Body of pancreas (tissue), 4 donors: Measurements from ENCODE around the gene ETV5. TPM values are rescaled to one million over a fixed set of nuclear protein-coding genes. Genes with fewer than 3 reads are reported as not detected.

Experiments used
- ATAC-seq: fragments of 150-250 bp; one replicate; pipeline ENCODE4 v1.9.1; 2016
- DNase-seq, 4 donors: peaks; one replicate each; pipeline ENCODE4 v3.0.0-alpha.2; 2019
- H3K27ac ChIP-seq, 4 donors: fragments of 200-600 bp; sonication (generic); 1 replicate in 3 of 4; 2 replicates in 1 of 4; pipeline versions ENCODE4 v1.5.1 to v1.6.1; 2016 to 2019; ENCODE audit warnings: mild to moderate bottlenecking in 1 of 4, mixed read lengths in 1 of 4, moderate library complexity in 1 of 4
- H3K27me3 ChIP-seq, 2 donors: fragments of 200-600 bp; sonication (generic); one replicate each; pipeline ENCODE4 v1.6.0; 2016; ENCODE audit warnings: mild to moderate bottlenecking in 1 of 2
- H3K36me3 ChIP-seq, 2 donors: fragments of 200-600 bp; sonication (generic); replicated peaks in 1 of 2; 2 replicates each; pipeline ENCODE4 v1.5.1; 2016; ENCODE audit warnings: low read depth in 2 of 2; ENCODE audit not compliant: insufficient read depth in 1 of 2
- H3K4me1 ChIP-seq: fragments of 200-600 bp; sonication (generic); one replicate; pipeline ENCODE4 v1.6.0; 2016
- H3K4me3 ChIP-seq, 2 donors: fragments of 200-600 bp; sonication (generic); 1 replicate in 1 of 2; 2 replicates in 1 of 2; pipeline ENCODE4 v1.5.1; 2016 to 2019
- H3K9me3 ChIP-seq, 3 donors: fragments of 200-600 bp; sonication (generic); 1 replicate in 2 of 3; 2 replicates in 1 of 3; pipeline ENCODE4 v1.5.1; 2016
- CTCF ChIP-seq, 7 experiments: fragments of 450-650 bp in 4 of 7; fragments of 200-600 bp in 3 of 7; sonication (generic) in 3 of 7; IDR thresholded peaks; one replicate each; pipeline ENCODE4 v1.5.1; 2016 to 2019; ENCODE audit warnings: antibody characterized with exemption in 7 of 7
- POLR2A ChIP-seq, 3 donors: fragments of 450-650 bp; IDR thresholded peaks; one replicate each; pipeline ENCODE4 v1.6.1; 2016; ENCODE audit warnings: antibody characterized with exemption in 3 of 3, mild to moderate bottlenecking in 2 of 3
- WGBS, 2 donors: methylation state at CpG; one replicate each; pipeline ENCODE4 v1.1.5; 2017; 5-methylcytosine and 5-hydroxymethylcytosine counted together
- intact Hi-C: fragments of 100-400 bp; cut with DNase I; formaldehyde crosslinking; loops from one replicate; pipeline ENCODE4 v1.15.1; 2023
- total RNA-seq, 2 donors: library from RNA; depleted of rRNA; stranded (reverse); fragments of >200 nt; gene quantifications; one replicate each; pipeline ENCODE4 v1.1.0, GENCODE V29; 2016

ETV5 gene
- total RNA-seq, 2 donors from 2014 or later: 14.5 to 39.2 TPM

GRCh38 chr3:186092360-186093070 lies 16.4 kb downstream of the ETV5 start:
- no peak for TF ChIP-seq CTCF (IDR thresholded peaks at IDR 0.05)
- no peak for TF ChIP-seq POLR2A (IDR thresholded peaks at IDR 0.05)
- Histone ChIP-seq H3K4me1 (peaks cover 50% of the 10 kb centered on the region), H3K4me3 (no peak overlapping the region), H3K27me3 (no peaks in the 10 kb centered on the region), H3K27ac (peak overlapping the region in 1 of 4 donors; percentile 12), H3K36me3 (no peaks in the 10 kb centered on the region), H3K9me3 (no peaks in the 10 kb centered on the region)
- no peak for ATAC-seq
- WGBS, 2 donors: 83 to 88% methylated on average over 10 of the region's 10 CpGs
- intact Hi-C loops: no loop called here
- DNase-seq: no peak

- WGBS, 2 donors: 88 to 94% methylated on average over 2 of the region's 2 CpGs
- Histone ChIP-seq H3K9me3 (no peaks in the 10 kb centered on the region), H3K27ac (no peak overlapping the region), H3K4me1 (peaks cover 34% of the 10 kb centered on the region), H3K36me3 (no peaks in the 10 kb centered on the region), H3K4me3 (no peak overlapping the region), H3K27me3 (no peaks in the 10 kb centered on the region)
- DNase-seq (no peak), ATAC-seq (no peak)
- no peak for TF ChIP-seq POLR2A (IDR thresholded peaks at IDR 0.05)
- no peak for TF ChIP-seq CTCF (IDR thresholded peaks at IDR 0.05)
- intact Hi-C loops: no loop called here
Measured at GRCh38 chr3:186090901-186091300, 18.0 kb downstream of the ETV5 start.

- DNase-seq (no peak), ATAC-seq (no peak)
- Histone ChIP-seq H3K27me3 (no peaks in the 10 kb centered on the region), H3K36me3 (no peaks in the 10 kb centered on the region), H3K4me1 (peaks cover 29% of the 10 kb centered on the region), H3K27ac (no peak overlapping the region), H3K9me3 (no peaks in the 10 kb centered on the region), H3K4me3 (no peak overlapping the region)
- intact Hi-C loops: no loop called here
- WGBS, 2 donors: 79 to 89% methylated on average over 2 of the region's 2 CpGs
- TF ChIP-seq POLR2A (IDR thresholded peaks at IDR 0.05) (no peak), CTCF (IDR thresholded peaks at IDR 0.05) (peak in 1 of 7 experiments; percentile 4)
Measured at GRCh38 chr3:186088335-186088734, 20.6 kb downstream of the ETV5 start.

GRCh38 chr3:186084264-186084663 lies 24.6 kb downstream of the ETV5 start:
- H3K4me1 ChIP-seq: peaks cover 9% of the 10 kb centered on the region
- no peak overlapping the region for H3K27ac ChIP-seq
- TF ChIP-seq POLR2A (IDR thresholded peaks at IDR 0.05): no peak
- no peak for TF ChIP-seq CTCF (IDR thresholded peaks at IDR 0.05)
- intact Hi-C loops: no loop called here
- H3K4me3 ChIP-seq: no peak overlapping the region
- ATAC-seq: no peak
- DNase-seq: no peak
- no peaks in the 10 kb centered on the region for H3K9me3 ChIP-seq
- 84 to 87% methylated on average over 4 of the region's 4 CpGs for WGBS, 2 donors
- H3K36me3 ChIP-seq: no peaks in the 10 kb centered on the region
- H3K27me3 ChIP-seq: no peaks in the 10 kb centered on the region

GRCh38 chr3:186083746-186084145 lies 25.1 kb downstream of the ETV5 start:
- TF ChIP-seq POLR2A (IDR thresholded peaks at IDR 0.05) (no peak), CTCF (IDR thresholded peaks at IDR 0.05) (no peak)
- Histone ChIP-seq H3K36me3 (peaks cover 0 to 2% of the 10 kb centered on the region in 2 donors), H3K9me3 (no peaks in the 10 kb centered on the region), H3K4me3 (no peak overlapping the region), H3K27ac (no peak overlapping the region), H3K27me3 (no peaks in the 10 kb centered on the region), H3K4me1 (peaks cover 4% of the 10 kb centered on the region)
- intact Hi-C loops: no loop called here
- DNase-seq (no peak), ATAC-seq (no peak)
- 89 to 95% methylated on average over 2 of the region's 2 CpGs for WGBS, 2 donors
